Measurements from ENCODE around the gene USP6NL. TPM values are rescaled to one million over a fixed set of nuclear protein-coding genes. Genes with fewer than 3 reads are reported as not detected.
A peak's percentile ranks its signal among the peaks of the same experiment; 100 is the strongest.

The USP6NL gene
- total and polyA plus RNA-seq, 9 of the 15 experiments (the other 6 are each of a cell fraction or from before 2014, with no cell fraction given): 3.2 to 26.6 (median 19.8) TPM

GRCh38 chr10:11539191-11539868 lies 72.1 kb downstream of the USP6NL start (continued):
- TF ChIP-seq ZNF263 (CRISPR knock-in tag; IDR thresholded peaks at IDR 0.05; ENCODE audit: borderline replicate concordance) (no peak), CBX5 (IDR thresholded peaks at IDR 0.05; ENCODE audit: borderline replicate concordance, low read depth) (no peak), PBX2 (CRISPR knock-in tag; IDR thresholded peaks at IDR 0.05; ENCODE audit: low read depth) (no peak), PBX2 (tag; conservative IDR thresholded peaks at IDR 0.05; ENCODE audit: low read depth) (peak; percentile 28; the same call in 1 of the 2 replicates), ZNF592 (IDR thresholded peaks at IDR 0.05) (0 out of 2 replicates have a peak, but pooled peaks have one; percentile 46), STAT5A (IDR thresholded peaks at IDR 0.05; ENCODE audit: borderline replicate concordance, low read length) (0 out of 2 replicates have a peak, but pooled peaks have one; percentile 15), SOX6 (IDR thresholded peaks at IDR 0.05) (peak; percentile 70), MTA1 (IDR thresholded peaks at IDR 0.05; ENCODE audit: borderline replicate concordance) (no peak), ZNF124 (CRISPR knock-in tag; IDR thresholded peaks at IDR 0.05) (no peak), TRIM25 (IDR thresholded peaks at IDR 0.05; ENCODE audit: borderline replicate concordance) (no peak), NCOA2 (IDR thresholded peaks at IDR 0.05; ENCODE audit: partially characterized antibody in 2 of 2) (no peak), ZNF76 (CRISPR knock-in tag; IDR thresholded peaks at IDR 0.05; ENCODE audit: borderline replicate concordance) (no peak), ZNF766 (CRISPR knock-in tag; conservative IDR thresholded peaks at IDR 0.05) (peak; percentile 51; the same call in 1 of the 2 replicates), HOXB6 (CRISPR knock-in tag; IDR thresholded peaks at IDR 0.05; ENCODE audit: borderline replicate concordance) (no peak), POLR3A (IDR thresholded peaks at IDR 0.05; ENCODE audit: borderline replicate concordance, extremely low read depth, insufficient read depth, insufficient read length) (no peak), SRSF7 (optimal IDR thresholded peaks at IDR 0.05; ENCODE audit: low read depth, low read length) (no peak), PCBP1 (IDR thresholded peaks at IDR 0.05; ENCODE audit: low read depth, low read length, poor library complexity, severe bottlenecking) (no peak), MAX (CRISPR knock-in tag; IDR thresholded peaks at IDR 0.05) (peak; percentile 22; the same call in 1 of the 2 replicates), PHTF2 (CRISPR knock-in tag; IDR thresholded peaks at IDR 0.05) (no peak)
